ENCODE measurements around the gene MLYCD. TPM values are rescaled to one million over a fixed set of nuclear protein-coding genes. Genes with fewer than 3 reads are reported as not detected.

The MLYCD gene
- total RNA-seq, 4 donors from 2014 or later, result 9.9 to 17.6 (median 12.2) TPM

GRCh38 chr16:83853834-83854233 lies 45.1 kb upstream of the MLYCD start:
- Histone ChIP-seq H3K9me3 (no peaks in the 10 kb centered on the region), H3K4me3 (no peak overlapping the region), H3K27ac (no peak overlapping the region), H3K36me3 (no peaks in the 10 kb centered on the region), H3K27me3 (no peaks in the 10 kb centered on the region), H3K4me1 (no peaks in the 10 kb centered on the region)
- TF ChIP-seq POLR2AphosphoS5 (IDR thresholded peaks at IDR 0.05) (no peak), EP300 (IDR thresholded peaks at IDR 0.05) (no peak), POLR2A (IDR thresholded peaks at IDR 0.05) (no peak), CTCF (IDR thresholded peaks at IDR 0.05) (no peak)
- ATAC-seq, result no peak
- 100% methylated on average over 2 of the region's 8 CpGs; no CpG with 5 or more reads in 1 of the 2 donors for WGBS, 2 donors (ENCODE audit: low coverage in 1 of 2)

GRCh38 chr16:83854420-83854819 lies 44.5 kb upstream of the MLYCD start:
- 77 to 88% methylated on average over 7 to 9 of the region's 9 CpGs for WGBS, 2 donors (ENCODE audit: low coverage in 1 of 2)
- Histone ChIP-seq H3K36me3 (no peaks in the 10 kb centered on the region), H3K27me3 (no peaks in the 10 kb centered on the region), H3K4me3 (no peak overlapping the region), H3K9me3 (no peaks in the 10 kb centered on the region), H3K27ac (no peak overlapping the region), H3K4me1 (no peaks in the 10 kb centered on the region)
- no peak for ATAC-seq
- TF ChIP-seq CTCF (IDR thresholded peaks at IDR 0.05) (no peak), POLR2A (IDR thresholded peaks at IDR 0.05) (no peak), POLR2AphosphoS5 (IDR thresholded peaks at IDR 0.05) (no peak), EP300 (IDR thresholded peaks at IDR 0.05) (no peak)

- no peaks in the 10 kb centered on the region for H3K9me3 ChIP-seq
- no peak overlapping the region for H3K27ac ChIP-seq
- H3K36me3 ChIP-seq, result no peaks in the 10 kb centered on the region
- 81 to 83% methylated on average over 2 to 4 of the region's 4 CpGs for WGBS, 2 donors (ENCODE audit: low coverage in 1 of 2)
- no peak overlapping the region for H3K4me3 ChIP-seq
- TF ChIP-seq POLR2A (IDR thresholded peaks at IDR 0.05) (no peak), POLR2AphosphoS5 (IDR thresholded peaks at IDR 0.05) (no peak), EP300 (IDR thresholded peaks at IDR 0.05) (no peak), CTCF (IDR thresholded peaks at IDR 0.05) (no peak)
- no peak for ATAC-seq
- H3K4me1 ChIP-seq, result no peaks in the 10 kb centered on the region
- H3K27me3 ChIP-seq, result no peaks in the 10 kb centered on the region
Observed at GRCh38 chr16:83856792-83857191, 42.1 kb upstream of the MLYCD start.

GRCh38 chr16:83859265-83859664 lies 39.6 kb upstream of the MLYCD start:
- no peaks in the 10 kb centered on the region for H3K36me3 ChIP-seq
- no peak overlapping the region for H3K27ac ChIP-seq
- no peaks in the 10 kb centered on the region for H3K4me1 ChIP-seq
- WGBS, 2 donors (ENCODE audit: low coverage in 1 of 2), result 66% methylated on average over 5 to 7 of the region's 8 CpGs
- TF ChIP-seq CTCF (IDR thresholded peaks at IDR 0.05) (no peak), POLR2A (IDR thresholded peaks at IDR 0.05) (no peak), EP300 (IDR thresholded peaks at IDR 0.05) (no peak), POLR2AphosphoS5 (IDR thresholded peaks at IDR 0.05) (no peak)
- H3K4me3 ChIP-seq, result no peak overlapping the region
- ATAC-seq, result no peak
- H3K9me3 ChIP-seq, result no peaks in the 10 kb centered on the region
- H3K27me3 ChIP-seq, result no peaks in the 10 kb centered on the region

GRCh38 chr16:83862661-83863060 lies 36.3 kb upstream of the MLYCD start:
- TF ChIP-seq CTCF (IDR thresholded peaks at IDR 0.05) (no peak), POLR2A (IDR thresholded peaks at IDR 0.05) (no peak), EP300 (IDR thresholded peaks at IDR 0.05) (no peak), POLR2AphosphoS5 (IDR thresholded peaks at IDR 0.05) (no peak)
- Histone ChIP-seq H3K4me1 (no peaks in the 10 kb centered on the region), H3K27ac (no peak overlapping the region), H3K36me3 (no peaks in the 10 kb centered on the region), H3K27me3 (no peaks in the 10 kb centered on the region), H3K9me3 (no peaks in the 10 kb centered on the region), H3K4me3 (no peak overlapping the region)
- WGBS, 2 donors (ENCODE audit: low coverage in 1 of 2), result 40 to 52% methylated on average over 6 to 7 of the region's 7 CpGs
- ATAC-seq, result no peak

Data from gastroesophageal sphincter (tissue), 4 donors.